GM12874 (cell line): ENCODE measurements around the gene DENND6B.

Experiments
- TF ChIP-seq, protein P1 (sequence below): IDR thresholded peaks from 2 replicates; pipeline ENCODE4 v1.5.1; 2011; ENCODE audit warnings: low read depth, mild to moderate bottlenecking, control low read depth, low read length, moderate library complexity; ENCODE audit not compliant: insufficient read depth

Gene DENND6B

DNA sequence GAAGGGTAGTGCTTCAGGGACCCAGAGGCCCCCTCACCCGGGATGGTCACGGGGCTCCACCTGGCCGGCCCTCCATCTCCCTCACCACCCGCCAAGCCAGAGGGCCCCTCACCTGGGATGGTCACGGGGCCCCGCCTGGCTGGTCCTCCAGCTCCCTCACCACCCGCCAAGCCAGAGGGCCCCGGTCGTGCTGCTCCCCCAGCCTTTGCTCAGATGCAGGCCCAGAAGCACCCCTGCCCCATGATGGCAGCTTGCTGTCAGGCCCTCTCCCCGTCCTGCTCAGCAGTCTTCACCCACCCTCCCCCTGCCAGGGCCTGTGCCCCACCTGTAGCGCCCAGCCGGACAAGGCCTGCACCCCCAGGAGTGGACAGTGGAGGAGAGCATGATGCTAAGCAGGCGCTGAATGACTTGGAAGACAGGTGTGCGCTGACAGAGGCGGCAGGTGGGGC lies 7.3 kb downstream of the DENND6B start:
- TF ChIP-seq, protein P1, sequence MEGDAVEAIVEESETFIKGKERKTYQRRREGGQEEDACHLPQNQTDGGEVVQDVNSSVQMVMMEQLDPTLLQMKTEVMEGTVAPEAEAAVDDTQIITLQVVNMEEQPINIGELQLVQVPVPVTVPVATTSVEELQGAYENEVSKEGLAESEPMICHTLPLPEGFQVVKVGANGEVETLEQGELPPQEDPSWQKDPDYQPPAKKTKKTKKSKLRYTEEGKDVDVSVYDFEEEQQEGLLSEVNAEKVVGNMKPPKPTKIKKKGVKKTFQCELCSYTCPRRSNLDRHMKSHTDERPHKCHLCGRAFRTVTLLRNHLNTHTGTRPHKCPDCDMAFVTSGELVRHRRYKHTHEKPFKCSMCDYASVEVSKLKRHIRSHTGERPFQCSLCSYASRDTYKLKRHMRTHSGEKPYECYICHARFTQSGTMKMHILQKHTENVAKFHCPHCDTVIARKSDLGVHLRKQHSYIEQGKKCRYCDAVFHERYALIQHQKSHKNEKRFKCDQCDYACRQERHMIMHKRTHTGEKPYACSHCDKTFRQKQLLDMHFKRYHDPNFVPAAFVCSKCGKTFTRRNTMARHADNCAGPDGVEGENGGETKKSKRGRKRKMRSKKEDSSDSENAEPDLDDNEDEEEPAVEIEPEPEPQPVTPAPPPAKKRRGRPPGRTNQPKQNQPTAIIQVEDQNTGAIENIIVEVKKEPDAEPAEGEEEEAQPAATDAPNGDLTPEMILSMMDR = no peak

DNA sequence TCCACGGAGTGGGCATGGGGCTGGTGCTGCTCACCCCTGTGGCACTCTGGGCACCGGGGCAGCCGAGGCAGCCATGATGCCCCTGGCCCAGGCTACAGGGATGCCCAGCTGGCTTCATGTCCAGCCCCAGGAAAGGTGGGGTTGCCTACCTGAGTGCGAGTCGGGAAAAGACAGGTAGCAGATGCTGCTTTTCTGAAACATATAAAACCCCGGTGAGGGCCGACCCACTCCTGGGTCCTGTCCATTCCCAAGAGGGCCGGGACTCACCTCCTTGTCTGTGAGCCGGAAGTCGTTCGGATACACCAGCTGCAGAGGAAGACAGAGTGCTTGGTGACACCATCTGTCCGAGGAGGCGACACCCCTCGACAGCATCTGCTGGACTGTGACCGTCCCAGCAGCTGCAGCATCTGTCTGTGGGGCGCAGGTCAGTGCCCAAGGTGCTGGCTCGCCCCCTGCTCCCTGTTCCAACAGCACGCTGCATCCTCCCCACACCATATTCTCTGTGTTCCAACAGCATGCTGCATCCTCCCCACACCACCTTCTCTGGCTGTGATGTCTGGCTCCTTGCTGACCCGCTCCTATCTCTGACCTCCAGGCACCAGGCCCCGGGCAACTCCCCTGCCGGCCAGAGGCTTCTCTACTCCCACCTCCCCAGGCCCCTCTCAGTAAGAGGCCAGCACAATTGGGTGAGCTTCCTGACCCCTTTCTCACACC lies 8.0 kb downstream of the DENND6B start:
- TF ChIP-seq, protein P1 = no peak

DNA sequence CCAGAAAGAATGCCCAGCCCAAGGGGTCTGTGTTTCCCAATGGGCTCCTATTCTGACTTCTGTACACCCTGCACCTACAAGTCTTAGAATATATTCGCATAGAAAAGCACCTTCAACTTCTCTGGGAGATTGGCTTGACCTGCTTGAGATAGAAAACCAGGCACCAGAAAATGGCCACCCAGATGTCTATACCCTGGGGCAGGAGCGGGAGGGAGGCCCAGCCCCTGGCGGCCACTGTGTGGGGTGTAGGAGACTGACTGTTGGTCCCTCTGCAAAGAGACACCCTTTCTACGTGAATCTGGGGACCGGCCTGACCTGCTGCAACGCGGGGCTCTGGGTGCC lies 8.5 kb downstream of the DENND6B start:
- TF ChIP-seq, protein P1 = no peak

DNA sequence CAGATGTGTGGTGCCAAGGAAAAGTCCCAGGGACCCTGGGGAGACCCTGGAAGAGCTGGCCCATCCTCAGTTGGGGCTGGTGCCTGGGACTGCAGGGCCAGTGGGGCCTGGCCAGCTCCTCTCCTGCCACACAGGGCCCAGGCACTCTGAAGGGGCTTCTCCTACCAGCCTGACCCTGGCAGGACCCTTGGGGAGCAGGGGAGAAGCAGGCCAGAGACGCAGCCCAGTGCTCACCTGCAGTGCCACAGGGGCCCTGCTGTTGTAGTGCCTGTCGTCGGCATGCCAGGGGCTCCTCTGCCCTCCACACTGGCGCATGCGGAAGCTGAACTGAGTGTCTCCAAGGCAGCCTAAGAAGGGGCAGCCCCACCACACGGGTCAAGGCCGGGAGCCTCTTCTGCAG lies 9.1 kb downstream of the DENND6B start:
- TF ChIP-seq, protein P1 = no peak

DNA sequence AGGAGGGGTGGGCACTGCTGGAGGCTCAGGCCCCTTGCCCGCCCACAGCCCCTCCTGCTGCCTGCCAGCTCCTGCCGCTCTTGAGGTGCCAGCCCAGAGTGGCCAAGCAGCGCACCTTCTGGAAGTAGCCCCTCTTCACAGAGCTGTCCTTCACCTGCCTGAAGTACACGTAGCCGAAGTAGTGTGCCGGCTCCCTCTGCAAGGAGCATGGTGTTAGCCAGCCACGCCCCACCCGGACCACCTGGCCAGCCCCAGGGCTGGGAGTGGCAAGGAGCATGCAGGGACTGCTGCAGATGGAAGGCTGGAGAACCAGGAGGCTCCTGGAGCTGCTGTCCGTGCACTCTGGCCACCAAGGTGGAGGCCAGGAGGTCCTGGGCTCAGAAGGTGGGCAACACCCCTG lies 9.6 kb downstream of the DENND6B start:
- TF ChIP-seq, protein P1 = no peak

DNA sequence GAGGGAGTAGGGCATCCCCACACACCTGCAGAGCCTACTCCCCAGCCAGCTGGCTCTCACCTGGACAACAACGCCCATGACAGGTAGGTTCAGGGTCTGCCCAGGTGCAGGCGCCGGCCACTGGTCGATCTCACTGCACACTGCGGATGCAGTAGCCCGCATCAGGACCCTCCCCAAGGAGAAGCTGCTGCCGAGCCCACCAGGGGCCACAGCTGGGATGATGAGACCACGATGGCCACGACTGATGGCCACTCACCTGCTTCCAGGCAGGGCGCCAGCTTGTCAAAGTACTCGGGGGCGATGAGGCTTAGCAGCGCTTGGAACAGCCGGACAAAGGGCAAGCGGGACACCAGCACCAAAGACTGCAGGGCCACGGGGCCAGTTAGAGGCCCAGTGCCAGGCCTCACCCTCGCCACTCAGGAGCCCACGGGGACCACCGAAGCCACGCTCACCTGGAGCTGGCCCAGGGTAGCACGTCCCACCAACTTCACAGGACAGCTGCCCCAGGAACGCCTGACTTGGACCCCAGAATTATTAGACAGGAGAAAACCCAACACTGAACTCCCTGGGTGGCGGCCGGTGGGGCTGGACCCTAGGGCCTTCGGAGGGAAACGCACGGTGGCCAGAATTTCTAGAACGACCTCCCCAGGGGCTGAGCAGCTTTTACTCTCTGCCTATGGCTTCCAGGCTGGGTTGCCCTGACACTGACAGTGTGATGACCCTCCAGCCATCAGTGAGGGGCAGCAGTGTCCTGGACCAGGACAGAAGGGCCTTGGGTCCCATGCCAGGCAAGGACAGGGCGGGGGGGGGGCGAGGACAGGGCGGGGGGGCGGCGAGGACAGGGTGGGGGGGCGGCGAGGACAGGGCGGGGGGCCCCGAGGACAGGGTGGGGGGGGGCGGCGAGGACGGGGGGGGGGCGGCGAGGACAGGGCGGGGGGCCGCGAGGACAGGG lies 10.4 kb downstream of the DENND6B start:
- TF ChIP-seq, protein P1 = no peak

DNA sequence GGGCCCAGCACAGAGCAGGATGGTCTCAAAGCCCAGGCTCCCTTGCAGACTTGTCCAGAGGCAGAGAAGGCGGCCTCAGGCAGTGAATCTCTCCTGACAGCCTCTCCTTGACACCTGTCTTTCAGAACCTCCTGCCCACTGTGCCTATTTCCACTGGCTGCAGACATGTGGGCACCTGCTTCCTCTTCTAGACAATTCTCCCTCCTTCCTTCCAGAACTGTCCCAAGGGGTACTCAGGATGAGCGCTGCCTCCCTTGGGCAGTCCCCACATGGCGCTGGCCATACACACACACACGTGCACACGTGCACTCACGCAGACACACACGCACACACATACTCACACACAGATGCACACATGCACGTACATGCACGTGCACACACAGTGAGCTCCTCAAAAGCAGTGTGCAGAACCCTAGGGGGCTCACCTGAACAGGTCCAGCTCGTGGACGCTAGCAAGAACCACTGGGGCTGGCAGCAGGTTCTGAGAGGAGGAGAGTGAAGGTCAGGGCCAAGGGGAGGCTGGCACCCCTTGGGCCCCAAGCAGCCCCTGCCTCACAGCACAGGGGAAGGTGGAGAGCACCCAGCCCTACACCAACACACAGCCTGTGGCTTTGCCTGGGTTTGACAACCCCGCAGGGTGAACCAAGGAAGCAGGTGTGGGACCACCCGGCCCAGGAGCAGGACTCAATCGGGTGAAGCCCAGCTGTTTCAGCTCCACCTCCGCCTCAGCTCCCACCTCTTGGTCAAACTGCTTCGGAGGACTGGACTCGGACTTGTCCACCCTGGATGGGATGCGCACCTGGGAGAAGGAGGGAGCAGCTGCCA lies 11.3 kb downstream of the DENND6B start:
- TF ChIP-seq, protein P1 = no peak
